ENCODE results near the gene C10orf95. TPM values are rescaled to one million over a fixed set of nuclear protein-coding genes. Genes with fewer than 3 reads are reported as not detected.

C10orf95 gene
- total RNA-seq, 2 experiments from 2014 or later: 0.19 to 0.48 TPM

- ChIA-PET CTCF (interaction anchor here (1.0 to 2.5 kb wide), 6 partner anchors 17 to 203 kb away, joined by 3 to 12 read pairs (median 6); partner anchors contain the start of genes ACTR1A and C10orf95), POLR2A (interaction anchor here (1.9 to 5.1 kb wide), 4 partner anchors 12 to 39 kb away, joined by 9 to 56 read pairs (median 28); partner anchors contain the start of genes C10orf95, FBXL15 and NFKB2)
- Mint-ChIP-seq H3K27me3 (no peaks in the 10 kb centered on the region), H3K4me3 (peak overlapping the region; percentile 12), H3K36me3 (peaks cover 10% of the 10 kb centered on the region), H3K4me1 (ENCODE audit: low read depth) (peaks cover 47% of the 10 kb centered on the region), H3K9me3 (no peaks in the 10 kb centered on the region), H3K27ac (peak overlapping the region; percentile 88)
- intact Hi-C loops (cut with micrococcal nuclease): loop anchor here (5.0 kb wide), 2 partner anchors 214 to 279 kb away; partner anchors contain the start of genes ARL3 and SFXN2
- no peak for DNase-seq
These were observed 17.7 kb downstream of the C10orf95 start for GRCh38 chr10:102433619-102434046.

- Mint-ChIP-seq H3K36me3 (peaks cover 7% of the 10 kb centered on the region), H3K27ac (peak within 1 kb of the TSS; percentile 88), H3K27me3 (no peaks in the 10 kb centered on the region), H3K4me1 (ENCODE audit: low read depth) (peaks cover 42% of the 10 kb centered on the region), H3K4me3 (peak within 1 kb of the TSS; percentile 84), H3K9me3 (no peaks in the 10 kb centered on the region)
- peak; percentile 99 for DNase-seq
- intact Hi-C loops (cut with micrococcal nuclease): loop anchor here (1.0 to 5.0 kb wide), 6 partner anchors 11 to 280 kb away; partner anchors contain the start of genes ACTR1A, ARL3 and SFXN2
- POLR2A ChIA-PET: interaction anchor here (0.6 to 5.1 kb wide), 11 partner anchors 11 to 334 kb away, joined by 3 to 56 read pairs (median 5); partner anchors contain the start of genes C10orf95, FBXL15, GBF1 and NFKB2
- CTCF ChIA-PET: interaction anchor here (0.5 to 3.5 kb wide), 15 partner anchors 11 to 263 kb away, joined by 3 to 36 read pairs (median 4); partner anchors contain the start of genes ACTR1A, C10orf95 and FBXL15
These were observed 19.0 kb downstream of the C10orf95 start, which contains the start of gene CUEDC2 for GRCh38 chr10:102432162-102432950. CUEDC2 (minus strand) TSS chr10:102432574; CDS start chr10:102425188, 7,386 bp downstream.

GRCh38 chr10:102431452-102432124, 19.8 kb downstream of the C10orf95 start:
- no peaks in the 10 kb centered on the region for H3K9me3 Mint-ChIP-seq
- H3K4me1 Mint-ChIP-seq (ENCODE audit: low read depth): peaks cover 45% of the 10 kb centered on the region
- ChIA-PET CTCF (interaction anchor here (0.7 to 3.5 kb wide), 8 partner anchors 10 to 201 kb away, joined by 3 to 36 read pairs (median 6); partner anchors contain the start of genes C10orf95 and FBXL15), POLR2A (interaction anchor here (0.6 to 5.1 kb wide), 7 partner anchors 10 to 333 kb away, joined by 3 to 56 read pairs (median 6); partner anchors contain the start of genes C10orf95, FBXL15, GBF1 and NFKB2)
- no peaks in the 10 kb centered on the region for H3K27me3 Mint-ChIP-seq
- H3K36me3 Mint-ChIP-seq: peaks cover 6% of the 10 kb centered on the region
- H3K27ac Mint-ChIP-seq: peak overlapping the region; percentile 88
- H3K4me3 Mint-ChIP-seq: peak overlapping the region; percentile 84
- intact Hi-C loops (cut with micrococcal nuclease): loop anchor here (1.0 to 5.0 kb wide), 6 partner anchors 10 to 281 kb away; partner anchors contain the start of genes ACTR1A, ARL3 and SFXN2
- no peak for DNase-seq

- H3K27me3 Mint-ChIP-seq: no peaks in the 10 kb centered on the region
- POLR2A ChIA-PET: no interaction called here
- no peaks in the 10 kb centered on the region for H3K9me3 Mint-ChIP-seq
- CTCF ChIA-PET: no interaction called here
- DNase-seq: no peak
- no peak overlapping the region for H3K27ac Mint-ChIP-seq
- H3K4me1 Mint-ChIP-seq (ENCODE audit: low read depth): peaks cover 34% of the 10 kb centered on the region
- H3K36me3 Mint-ChIP-seq: peaks cover 2% of the 10 kb centered on the region
- intact Hi-C loops (cut with micrococcal nuclease): no loop called here
- H3K4me3 Mint-ChIP-seq: no peak overlapping the region
These were observed 21.9 kb downstream of the C10orf95 start for GRCh38 chr10:102429468-102429867.

- H3K27me3 Mint-ChIP-seq: no peaks in the 10 kb centered on the region
- CTCF ChIA-PET: interaction anchor here (1.0 to 1.1 kb wide), 3 partner anchors 27 to 196 kb away, joined by 3 read pairs; no protein-coding TSS in a partner anchor
- intact Hi-C loops (cut with micrococcal nuclease): no loop called here
- DNase-seq: no peak
- peaks cover 32% of the 10 kb centered on the region for H3K4me1 Mint-ChIP-seq (ENCODE audit: low read depth)
- POLR2A ChIA-PET: no interaction called here
- H3K4me3 Mint-ChIP-seq: no peak overlapping the region
- no peak overlapping the region for H3K27ac Mint-ChIP-seq
- H3K9me3 Mint-ChIP-seq: no peaks in the 10 kb centered on the region
- H3K36me3 Mint-ChIP-seq: peaks cover 7% of the 10 kb centered on the region
These were observed 24.5 kb downstream of the C10orf95 start for GRCh38 chr10:102426803-102427287.

GRCh38 chr10:102425444-102425843, 25.9 kb downstream of the C10orf95 start:
- H3K27me3 Mint-ChIP-seq: no peaks in the 10 kb centered on the region
- peaks cover 31% of the 10 kb centered on the region for H3K4me1 Mint-ChIP-seq (ENCODE audit: low read depth)
- H3K9me3 Mint-ChIP-seq: no peaks in the 10 kb centered on the region
- intact Hi-C loops (cut with micrococcal nuclease): no loop called here
- no peak overlapping the region for H3K4me3 Mint-ChIP-seq
- no peak for DNase-seq
- ChIA-PET CTCF (interaction anchor here (1.1 kb wide), 1 partner anchor 32 kb away, joined by 3 read pairs; no protein-coding TSS in a partner anchor), POLR2A (interaction anchor here (1.0 kb wide), 1 partner anchor 9 kb away, joined by 4 read pairs; no protein-coding TSS in a partner anchor)
- peak overlapping the region; percentile 18 for H3K27ac Mint-ChIP-seq
- H3K36me3 Mint-ChIP-seq: peaks cover 9% of the 10 kb centered on the region

- ChIA-PET CTCF (interaction anchor here (1.0 to 6.0 kb wide), 2 partner anchors 20 to 28 kb away, joined by 3 to 125 read pairs; partner anchors contain the start of gene NFKB2), POLR2A (interaction anchor here (1.0 to 5.6 kb wide), 2 partner anchors 10 to 28 kb away, joined by 4 to 84 read pairs; partner anchors contain the start of gene NFKB2)
- Mint-ChIP-seq H3K4me3 (no peak overlapping the region), H3K4me1 (ENCODE audit: low read depth) (peaks cover 36% of the 10 kb centered on the region), H3K27me3 (no peaks in the 10 kb centered on the region), H3K27ac (no peak overlapping the region), H3K36me3 (peaks cover 9% of the 10 kb centered on the region), H3K9me3 (no peaks in the 10 kb centered on the region)
- intact Hi-C loops (cut with micrococcal nuclease): loop anchor here (5.0 kb wide), 2 partner anchors 52 to 273 kb away; partner anchors contain the start of gene NOLC1
- no peak for DNase-seq
These were observed 26.4 kb downstream of the C10orf95 start for GRCh38 chr10:102424916-102425315.

- Mint-ChIP-seq H3K4me1 (ENCODE audit: low read depth) (peaks cover 44% of the 10 kb centered on the region), H3K27ac (no peak overlapping the region), H3K27me3 (peaks cover under 1% of the 10 kb centered on the region), H3K4me3 (no peak overlapping the region), H3K36me3 (peaks cover 9% of the 10 kb centered on the region), H3K9me3 (no peaks in the 10 kb centered on the region)
- ChIA-PET POLR2A (interaction anchor here (5.6 kb wide), 1 partner anchor 27 kb away, joined by 84 read pairs; the partner anchor contains the start of gene NFKB2), CTCF (interaction anchor here (0.6 to 6.0 kb wide), 11 partner anchors 7 to 252 kb away, joined by 3 to 125 read pairs (median 20); partner anchors contain the start of genes CUEDC2 and NFKB2)
- intact Hi-C loops (cut with micrococcal nuclease): loop anchor here (5.0 kb wide), 2 partner anchors 53 to 272 kb away; partner anchors contain the start of gene NOLC1
- no peak for DNase-seq
These were observed 27.2 kb downstream of the C10orf95 start for GRCh38 chr10:102424145-102424544.

- ChIA-PET POLR2A (interaction anchor here (0.5 to 5.6 kb wide), 3 partner anchors 11 to 202 kb away, joined by 3 to 84 read pairs (median 56); partner anchors contain the start of genes CUEDC2 and NFKB2), CTCF (interaction anchor here (0.6 to 6.0 kb wide), 14 partner anchors 8 to 252 kb away, joined by 3 to 125 read pairs (median 8); partner anchors contain the start of genes CUEDC2, ELOVL3 and NFKB2)
- H3K9me3 Mint-ChIP-seq: no peaks in the 10 kb centered on the region
- H3K27ac Mint-ChIP-seq: peak overlapping the region; percentile 8
- peaks cover 48% of the 10 kb centered on the region for H3K4me1 Mint-ChIP-seq (ENCODE audit: low read depth)
- intact Hi-C loops (cut with micrococcal nuclease): loop anchor here (5.0 kb wide), 2 partner anchors 54 to 271 kb away; partner anchors contain the start of gene NOLC1
- no peak overlapping the region for H3K4me3 Mint-ChIP-seq
- peaks cover 9% of the 10 kb centered on the region for H3K36me3 Mint-ChIP-seq
- H3K27me3 Mint-ChIP-seq: peaks cover 4% of the 10 kb centered on the region
- DNase-seq: no peak
These were observed 27.9 kb downstream of the C10orf95 start for GRCh38 chr10:102423372-102423968.

- Mint-ChIP-seq H3K9me3 (no peaks in the 10 kb centered on the region), H3K36me3 (peaks cover 9% of the 10 kb centered on the region), H3K27ac (peak overlapping the region; percentile 74), H3K4me1 (ENCODE audit: low read depth) (peaks cover 51% of the 10 kb centered on the region), H3K27me3 (peaks cover 12% of the 10 kb centered on the region), H3K4me3 (peak overlapping the region; percentile 94)
- ChIA-PET CTCF (interaction anchor here (0.6 to 6.0 kb wide), 26 partner anchors 9 to 253 kb away, joined by 3 to 125 read pairs (median 6); partner anchors contain the start of genes C10orf95, CUEDC2, ELOVL3 and NFKB2), POLR2A (interaction anchor here (2.3 to 5.6 kb wide), 3 partner anchors 11 to 25 kb away, joined by 7 to 84 read pairs (median 56); partner anchors contain the start of genes CUEDC2 and NFKB2)
- intact Hi-C loops (cut with micrococcal nuclease): loop anchor here (5.0 kb wide), 2 partner anchors 55 to 270 kb away; partner anchors contain the start of gene NOLC1
- DNase-seq: peak; percentile 78
These were observed 28.7 kb downstream of the C10orf95 start for GRCh38 chr10:102422545-102423129.

All from activated CD4-positive, alpha-beta memory T cell treated with anti-CD3 and anti-CD28 coated beads for 36 hours (primary cell).